GM21367 (cell line): Measurements from ENCODE around the gene PROK1.

Source experiments
- ATAC-seq: cut with Tn5 transposase; IDR thresholded peaks from one replicate; pipeline ENCODE4 v1.9.1; 2021; ENCODE audit not compliant: unreplicated experiment

The PROK1 gene

DNA sequence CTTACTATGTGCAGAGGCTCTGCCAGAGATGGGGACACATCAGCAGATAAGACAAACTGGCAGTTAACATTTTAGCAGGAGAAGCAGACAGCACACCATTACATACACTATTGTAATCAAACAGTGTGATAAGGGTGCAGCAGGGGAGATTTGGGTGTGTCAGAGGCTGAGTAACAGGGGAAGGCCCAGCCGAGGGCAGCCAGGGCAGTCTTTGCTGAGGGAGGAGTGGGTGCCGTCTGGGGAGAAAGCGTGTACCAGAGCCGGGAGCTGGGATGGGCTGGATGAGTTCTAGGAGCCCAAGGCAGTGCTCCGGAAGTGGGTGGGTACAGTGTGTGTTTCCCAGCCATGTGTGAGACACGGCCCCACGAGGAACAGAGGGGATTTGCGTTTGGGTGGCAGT lies 36.8 kb downstream of the PROK1 start:
- no peak for ATAC-seq

DNA sequence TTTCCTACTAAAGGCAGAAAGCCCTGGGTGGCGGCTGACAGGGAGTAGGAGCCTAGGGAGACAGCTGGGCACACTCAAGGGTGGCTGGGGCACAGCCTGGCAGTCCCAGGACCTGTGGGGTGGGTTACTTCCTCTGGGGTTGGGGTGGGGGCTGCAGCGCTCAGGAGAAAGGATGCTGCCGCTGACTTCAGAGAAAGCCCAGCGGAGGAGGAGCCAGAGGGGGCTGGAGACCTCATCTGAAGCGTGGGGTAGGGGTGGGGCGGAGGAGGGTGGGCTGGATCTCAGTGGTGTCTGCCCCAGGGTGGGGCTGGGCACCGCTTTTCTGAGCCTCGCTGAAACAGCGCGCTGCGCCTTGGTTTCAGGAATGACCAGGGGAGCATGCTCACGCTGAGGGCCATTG lies 37.2 kb downstream of the PROK1 start:
- no peak for ATAC-seq

DNA sequence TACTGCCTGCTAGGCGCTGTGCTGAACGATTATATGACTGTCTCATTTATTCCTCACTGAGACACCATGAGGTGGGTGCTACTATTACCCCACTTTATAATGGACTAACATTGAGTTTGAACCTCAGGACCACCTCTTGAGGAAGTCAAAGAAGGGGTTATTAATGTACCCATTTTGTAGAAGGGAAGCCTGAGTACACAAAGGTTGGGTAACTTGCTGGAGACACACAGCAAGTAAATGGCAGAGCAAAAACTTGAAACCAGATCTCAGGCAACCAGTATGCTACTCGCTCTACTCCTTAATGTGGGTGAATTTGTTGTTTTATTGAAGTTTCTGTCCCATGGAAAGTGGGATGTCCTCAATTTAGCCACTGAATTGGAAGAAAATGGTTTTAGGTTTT lies 37.9 kb downstream of the PROK1 start:
- ATAC-seq = no peak

DNA sequence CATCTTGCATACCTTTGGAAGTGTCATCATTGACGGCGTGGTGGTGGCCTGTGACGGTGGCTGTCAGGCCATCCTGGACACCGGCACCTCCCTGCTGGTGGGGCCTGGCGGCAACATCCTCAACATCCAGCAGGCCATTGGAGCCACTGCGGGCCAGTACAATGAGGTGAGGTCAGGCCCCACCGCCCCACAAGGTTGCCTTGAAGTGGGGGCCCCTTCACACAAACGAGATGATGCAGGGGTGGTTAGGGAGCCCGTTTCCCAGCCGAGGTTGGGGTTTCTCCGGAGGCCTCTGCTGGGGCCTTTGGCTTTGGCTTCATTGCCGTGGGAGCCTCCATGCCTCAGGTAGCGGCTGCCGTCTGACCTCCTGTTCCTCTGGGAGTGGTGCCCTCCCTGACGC lies 38.5 kb downstream of the PROK1 start:
- ATAC-seq = no peak

DNA sequence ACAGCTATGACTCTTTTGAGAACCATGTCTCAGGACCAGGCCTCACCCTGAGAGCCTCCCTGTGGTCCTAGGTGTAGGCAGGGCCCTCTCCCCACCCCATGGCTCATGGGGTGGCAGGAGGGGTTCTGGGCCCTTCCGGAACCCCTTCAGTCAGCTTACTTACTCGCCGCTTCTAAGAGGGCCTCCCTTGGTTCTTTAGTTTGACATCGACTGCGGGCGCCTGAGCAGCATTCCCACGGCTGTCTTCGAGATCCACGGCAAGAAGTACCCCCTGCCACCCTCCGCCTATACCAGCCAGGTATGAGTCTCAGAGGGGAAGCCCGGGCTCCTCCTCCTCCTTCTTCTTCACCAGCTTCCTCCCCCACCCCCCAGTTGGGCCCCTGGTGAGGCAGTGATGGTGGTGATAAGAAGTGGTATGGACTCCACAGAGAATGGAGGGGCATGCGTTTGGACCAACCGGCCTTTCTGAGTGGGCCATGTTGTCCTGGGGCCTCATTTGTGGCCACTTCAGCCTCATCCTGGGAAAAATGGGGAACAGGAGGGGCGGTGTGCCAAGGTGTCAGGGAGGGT lies 39.1 kb downstream of the PROK1 start:
- ATAC-seq = no peak

DNA sequence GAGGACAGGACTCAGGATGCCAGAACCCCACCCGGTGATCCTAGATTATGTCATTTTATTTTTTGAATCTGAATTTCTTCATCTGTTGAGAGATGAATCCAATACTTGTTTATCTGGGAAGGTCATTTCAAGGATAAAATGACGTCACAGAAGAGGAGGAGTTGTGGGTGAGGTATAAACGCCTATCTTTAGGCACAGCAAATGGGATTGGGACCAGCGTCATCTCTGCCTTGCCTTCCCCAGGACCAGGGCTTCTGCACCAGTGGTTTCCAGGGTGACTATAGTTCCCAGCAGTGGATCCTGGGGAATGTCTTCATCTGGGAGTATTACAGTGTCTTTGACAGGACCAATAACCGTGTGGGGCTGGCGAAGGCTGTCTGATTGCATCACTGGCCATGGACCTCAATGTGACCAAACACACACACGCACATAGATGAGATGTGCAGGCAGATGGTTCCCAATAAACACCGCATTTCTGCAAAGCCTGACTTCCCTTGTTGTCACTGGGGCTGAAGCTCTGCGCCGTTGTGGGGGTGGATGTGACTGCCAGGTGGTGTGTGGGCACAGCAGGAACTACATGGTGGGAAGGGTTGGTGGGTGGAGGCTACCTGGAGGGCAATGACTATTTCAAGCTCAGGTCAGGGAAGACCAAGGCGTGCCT lies 40.0 kb downstream of the PROK1 start:
- ATAC-seq = no peak

DNA sequence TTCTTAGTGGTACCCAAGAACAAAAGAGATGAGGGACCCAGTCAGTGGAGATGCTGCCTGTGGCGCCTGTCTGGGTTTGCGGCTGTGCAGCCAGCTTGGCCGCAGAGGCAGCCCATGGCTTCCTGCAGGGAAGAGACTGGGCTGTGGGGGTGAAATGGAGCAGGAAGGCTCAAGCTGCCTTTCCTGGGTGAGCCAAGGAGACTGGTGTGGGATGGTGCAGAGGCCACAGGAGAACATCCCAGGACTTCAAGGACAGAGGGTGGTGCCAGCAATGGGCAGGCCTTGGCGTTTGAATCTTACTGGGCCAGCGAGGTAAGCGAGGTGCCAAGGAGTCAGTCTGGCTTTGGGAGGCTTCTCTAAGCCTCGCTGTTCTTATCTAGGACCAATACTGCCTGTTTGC lies 41.6 kb downstream of the PROK1 start:
- no peak for ATAC-seq

DNA sequence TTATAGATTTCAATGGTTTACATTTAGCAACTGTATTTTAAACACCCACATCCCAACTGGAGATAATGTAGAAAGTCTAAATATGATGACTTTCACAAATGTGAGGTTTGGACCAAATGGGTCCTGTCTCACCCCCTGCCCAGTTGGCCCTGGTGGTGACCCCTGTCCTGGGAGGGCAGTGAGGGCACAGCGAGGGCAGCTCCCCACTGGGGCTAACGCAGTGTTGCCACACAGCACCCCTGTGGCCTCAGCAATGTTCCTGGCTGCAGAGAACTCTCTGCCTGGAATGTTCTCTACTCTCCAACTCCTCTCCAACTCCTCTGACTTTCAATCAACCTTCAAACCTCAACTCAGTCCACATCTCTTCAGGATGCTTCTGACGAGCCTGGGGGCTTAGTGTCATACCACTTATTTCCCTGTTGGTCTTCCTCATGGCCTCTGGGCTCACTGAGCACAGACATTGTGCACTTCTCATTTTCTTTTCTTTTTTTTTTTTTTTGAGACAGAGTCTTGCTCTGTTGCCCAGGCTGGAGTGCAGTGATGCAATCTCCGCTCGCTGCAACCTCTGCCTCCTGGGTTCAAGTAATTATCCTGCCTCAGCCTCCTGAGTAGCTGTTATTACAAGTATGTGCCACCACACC lies 42.2 kb downstream of the PROK1 start:
- ATAC-seq = no peak

DNA sequence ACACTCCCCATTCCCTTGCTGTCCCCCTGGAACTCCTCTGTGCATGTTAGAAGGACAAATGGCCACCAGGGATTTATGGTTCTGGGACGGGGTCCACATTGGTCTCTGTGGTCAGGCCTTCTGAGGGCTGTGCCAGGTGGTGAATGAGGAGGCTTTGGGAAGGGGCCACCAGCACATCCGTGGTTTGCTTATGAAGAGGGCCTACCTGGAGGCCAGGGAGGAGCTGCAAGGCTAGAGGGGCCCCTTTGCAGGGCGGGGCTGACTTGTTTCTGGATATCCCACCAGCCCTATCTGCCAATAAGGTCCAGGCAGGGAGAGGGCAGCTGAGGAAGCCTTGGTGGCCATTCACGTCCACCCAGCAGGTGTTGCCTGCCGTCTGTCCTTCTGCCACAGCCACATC lies 43.1 kb downstream of the PROK1 start:
- ATAC-seq = no peak

DNA sequence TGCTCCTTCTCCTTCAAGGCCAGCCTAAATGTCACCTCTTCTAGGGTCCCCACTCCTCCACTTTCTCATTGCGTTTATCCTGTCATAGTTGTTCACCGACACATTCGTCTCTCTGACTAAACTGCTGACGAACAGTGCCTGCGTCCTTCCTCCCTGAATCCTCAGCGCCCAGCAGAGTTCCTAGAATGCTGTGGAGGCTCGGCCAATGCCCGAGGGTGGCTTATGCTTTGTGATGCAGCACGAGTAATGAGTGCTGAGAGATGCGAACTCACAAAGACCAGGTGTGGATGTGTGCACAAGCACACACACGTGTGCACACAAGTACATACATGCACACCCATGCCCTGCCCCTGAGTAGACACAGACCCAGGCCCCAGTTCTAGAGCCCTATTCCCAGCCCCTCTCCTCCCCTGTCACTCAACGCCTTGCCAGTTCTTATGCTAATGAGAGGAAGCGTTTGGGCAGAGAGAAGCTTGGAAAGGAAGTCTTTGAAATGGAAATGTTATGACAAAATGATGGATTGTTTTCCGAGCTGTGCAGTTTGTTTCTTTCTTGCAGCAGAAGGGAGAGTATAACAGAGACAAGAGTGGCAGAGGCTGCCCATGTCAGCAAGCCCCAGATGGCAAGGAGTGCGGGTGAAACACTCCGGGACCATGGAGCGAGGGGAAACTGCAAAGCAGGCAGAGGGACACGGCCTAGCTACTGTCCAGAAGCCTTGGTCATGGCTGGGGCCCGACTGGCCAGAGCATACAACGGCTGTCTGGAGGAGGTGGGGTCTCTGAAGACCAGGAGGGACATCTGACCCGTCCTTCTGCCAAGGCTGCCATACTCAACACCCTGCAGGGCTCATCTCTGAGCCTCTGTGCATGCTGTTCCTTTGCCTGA lies 43.8 kb downstream of the PROK1 start:
- no peak for ATAC-seq

DNA sequence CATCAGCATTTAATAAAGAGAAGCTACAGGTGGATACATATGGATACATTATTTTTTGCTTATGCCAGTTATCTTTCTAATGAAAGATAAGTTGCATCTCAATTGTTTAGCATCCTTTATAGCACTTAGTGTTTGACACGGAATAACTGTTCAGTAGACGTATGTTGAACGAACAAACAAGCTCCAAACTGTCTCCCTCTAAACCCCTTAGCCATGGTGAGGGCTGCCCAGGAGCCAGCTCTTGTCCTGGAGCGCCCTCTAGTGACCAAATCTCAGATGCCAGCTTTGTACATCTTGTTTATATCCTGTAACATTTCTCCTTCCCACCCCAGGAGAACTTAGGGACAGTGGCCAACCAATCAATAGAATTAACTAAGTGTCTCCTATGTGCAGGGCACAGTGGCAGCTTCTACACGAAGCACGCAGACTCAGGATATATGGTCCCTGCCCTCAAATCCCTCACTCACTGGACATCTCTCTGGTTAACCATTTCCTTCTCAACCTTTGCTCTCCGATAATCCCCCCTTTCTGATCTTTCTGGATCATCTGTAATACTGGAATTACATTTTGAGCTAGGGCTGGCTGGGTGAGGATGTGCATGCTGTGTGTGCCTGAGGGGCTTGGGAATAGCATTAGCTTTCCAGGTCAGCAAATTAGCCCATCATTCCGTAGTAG lies 45.1 kb downstream of the PROK1 start:
- ATAC-seq = no peak

DNA sequence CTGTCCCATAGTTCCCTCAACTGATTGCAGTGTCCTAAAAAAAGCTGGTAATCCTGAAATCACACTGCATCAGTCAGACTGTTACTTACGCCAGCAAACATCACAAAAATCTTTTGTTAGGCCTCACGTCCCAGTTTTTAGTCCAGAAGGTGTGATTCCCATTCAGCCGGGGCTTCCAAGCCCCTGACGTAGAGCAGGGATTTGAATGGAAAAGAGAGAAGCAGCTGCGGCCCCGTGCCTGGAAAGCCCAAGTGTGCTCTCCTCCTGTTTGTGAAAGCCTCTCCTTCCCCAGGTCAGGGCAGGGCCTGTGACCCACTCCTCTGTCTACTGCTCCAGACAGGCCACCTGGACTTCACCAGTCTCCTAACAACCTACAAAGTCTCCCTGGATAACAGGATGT lies 47.3 kb downstream of the PROK1 start:
- no peak for ATAC-seq

DNA sequence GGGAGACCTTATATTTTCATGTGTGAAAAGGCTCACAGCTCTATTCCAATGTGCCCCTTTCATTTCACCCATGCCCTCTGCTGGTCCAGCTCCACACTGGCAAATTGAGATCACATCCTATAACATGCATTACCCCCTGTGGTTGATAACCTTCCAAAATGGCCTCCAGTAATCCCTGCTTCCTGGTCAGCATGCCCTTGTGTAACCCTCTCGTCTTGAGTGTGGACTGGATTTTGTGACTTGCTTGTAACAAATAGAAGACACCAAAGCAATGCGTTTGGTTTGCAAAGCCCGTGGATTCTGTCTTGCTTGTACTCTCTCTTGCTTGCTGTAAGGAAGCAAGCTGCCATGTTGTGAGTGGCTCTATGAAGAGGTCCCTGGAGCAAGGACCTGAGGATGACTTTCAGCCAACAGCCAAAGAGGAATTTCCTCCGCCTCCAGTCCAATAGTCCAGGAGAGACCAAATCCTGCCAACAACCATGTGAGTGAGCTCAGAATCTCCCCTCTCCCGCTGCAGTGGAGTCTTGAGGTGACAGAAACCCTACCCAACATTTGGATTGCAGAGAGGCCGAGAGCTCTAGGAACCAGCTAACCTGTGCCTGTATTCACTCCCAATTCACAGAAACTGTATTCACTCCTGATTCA lies 50.7 kb downstream of the PROK1 start:
- no peak for ATAC-seq

DNA sequence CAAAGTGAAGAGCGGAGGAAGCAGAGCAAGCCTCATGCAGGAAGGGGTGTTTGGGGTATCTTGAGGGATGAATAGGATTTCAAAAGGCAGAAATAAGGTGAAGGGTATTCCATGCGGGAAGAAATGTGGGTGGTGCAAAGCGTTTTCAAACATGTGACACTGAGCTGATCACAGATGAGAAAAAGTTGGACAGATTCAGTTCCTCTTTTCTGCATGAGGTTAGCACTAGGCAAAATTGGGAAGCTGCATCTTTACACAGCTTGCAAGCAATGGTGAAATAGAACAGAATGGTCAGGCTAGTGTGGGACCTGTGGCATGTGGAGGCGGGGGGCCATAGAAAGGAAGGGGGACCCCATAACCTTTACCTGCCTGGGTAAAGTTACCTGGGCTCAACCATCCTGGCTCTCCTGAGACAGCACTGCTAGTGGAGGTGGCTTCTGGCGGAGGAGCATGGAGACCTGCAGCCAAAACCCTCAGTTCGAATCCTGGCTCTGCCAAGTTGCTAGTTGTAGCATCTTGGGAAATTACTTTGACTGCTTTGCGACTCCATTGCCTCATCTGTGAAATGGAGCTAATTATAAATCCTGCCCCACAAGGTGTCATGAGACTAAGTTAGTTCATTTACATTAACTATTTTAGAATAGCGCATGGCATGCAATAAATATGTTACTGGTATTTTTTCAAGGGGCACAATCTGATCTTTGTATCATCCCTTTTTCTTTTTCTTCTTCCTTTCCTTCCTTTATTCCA lies 51.6 kb downstream of the PROK1 start:
- ATAC-seq = no peak

DNA sequence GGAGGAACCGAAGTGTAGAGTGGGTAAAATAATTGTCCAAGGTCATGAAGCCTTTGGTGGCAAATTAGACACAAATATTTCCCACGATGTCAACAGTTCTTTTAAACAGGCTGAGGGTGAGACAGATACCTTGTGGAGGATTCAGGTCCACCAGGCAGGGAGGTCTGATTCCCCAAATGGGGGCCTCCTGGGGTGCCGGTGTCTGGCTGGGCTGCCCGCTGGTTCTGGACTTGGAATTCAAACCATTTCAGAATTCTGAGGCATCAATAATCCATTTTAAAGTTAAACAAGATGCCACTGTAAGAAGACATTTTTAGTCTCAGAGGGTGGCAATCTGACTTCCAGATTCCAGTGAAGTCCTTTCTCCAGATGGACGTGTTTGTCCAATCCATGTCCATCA lies 52.5 kb downstream of the PROK1 start:
- no peak for ATAC-seq

DNA sequence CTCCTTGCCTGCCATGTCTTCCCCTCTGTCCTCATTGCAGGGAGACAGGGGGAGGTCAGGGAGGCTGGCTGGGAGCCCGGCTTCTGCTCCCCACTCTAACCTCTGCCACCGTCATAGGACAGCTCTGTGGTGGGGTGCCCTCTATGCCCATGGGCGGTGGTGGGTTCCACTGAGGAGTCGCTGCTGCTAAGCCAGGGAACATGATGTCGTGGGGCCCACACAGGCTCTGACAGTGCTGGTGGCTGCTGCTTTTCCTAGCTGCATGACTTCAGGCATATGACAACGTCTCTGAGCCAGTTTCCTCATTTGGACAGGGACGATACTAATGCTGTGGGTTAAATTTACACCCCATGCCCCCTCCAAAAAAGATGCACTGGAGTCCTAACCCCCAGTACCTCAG lies 53.3 kb downstream of the PROK1 start:
- ATAC-seq = no peak

DNA sequence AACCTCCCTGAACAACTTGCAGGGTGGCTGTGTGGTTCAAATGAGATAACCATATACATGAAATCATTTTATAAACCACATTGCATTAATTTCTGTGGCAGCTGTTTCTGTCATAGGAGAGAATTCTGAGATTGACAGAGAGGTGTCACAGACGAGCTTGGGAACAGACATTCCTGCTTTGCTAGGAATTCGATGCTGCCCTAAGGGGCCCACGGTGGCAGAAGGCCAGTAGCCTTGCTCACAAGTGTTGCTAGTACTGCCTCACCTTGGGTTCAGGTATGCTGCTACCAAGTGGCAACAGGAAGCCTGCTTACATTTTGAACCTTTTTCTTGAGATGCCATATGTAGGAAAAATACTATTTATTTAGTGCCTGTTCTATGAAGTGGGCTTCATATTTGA lies 54.6 kb downstream of the PROK1 start:
- ATAC-seq = no peak

DNA sequence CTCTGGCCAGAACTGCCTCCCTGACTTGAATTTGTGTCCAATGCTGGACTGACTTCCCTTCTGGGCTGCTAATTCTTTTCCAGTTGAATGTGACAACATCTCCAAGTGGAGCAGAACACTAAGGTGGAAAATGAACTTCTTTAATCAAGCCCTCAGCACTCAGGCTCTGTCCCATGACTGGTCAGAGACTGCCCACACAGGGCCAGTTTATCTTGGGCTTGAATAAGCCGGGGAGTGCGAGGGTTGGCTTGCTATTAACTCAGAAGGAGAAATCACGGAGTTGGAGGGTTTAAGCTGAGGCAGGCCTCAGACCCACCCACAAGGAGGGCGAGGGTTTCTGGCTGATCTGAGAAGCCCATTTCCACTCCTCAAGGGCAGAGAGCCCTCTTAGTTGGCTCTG lies 55.6 kb downstream of the PROK1 start:
- ATAC-seq = no peak
